ENCODE data around the gene RBMS1.

Gene RBMS1

DNA sequence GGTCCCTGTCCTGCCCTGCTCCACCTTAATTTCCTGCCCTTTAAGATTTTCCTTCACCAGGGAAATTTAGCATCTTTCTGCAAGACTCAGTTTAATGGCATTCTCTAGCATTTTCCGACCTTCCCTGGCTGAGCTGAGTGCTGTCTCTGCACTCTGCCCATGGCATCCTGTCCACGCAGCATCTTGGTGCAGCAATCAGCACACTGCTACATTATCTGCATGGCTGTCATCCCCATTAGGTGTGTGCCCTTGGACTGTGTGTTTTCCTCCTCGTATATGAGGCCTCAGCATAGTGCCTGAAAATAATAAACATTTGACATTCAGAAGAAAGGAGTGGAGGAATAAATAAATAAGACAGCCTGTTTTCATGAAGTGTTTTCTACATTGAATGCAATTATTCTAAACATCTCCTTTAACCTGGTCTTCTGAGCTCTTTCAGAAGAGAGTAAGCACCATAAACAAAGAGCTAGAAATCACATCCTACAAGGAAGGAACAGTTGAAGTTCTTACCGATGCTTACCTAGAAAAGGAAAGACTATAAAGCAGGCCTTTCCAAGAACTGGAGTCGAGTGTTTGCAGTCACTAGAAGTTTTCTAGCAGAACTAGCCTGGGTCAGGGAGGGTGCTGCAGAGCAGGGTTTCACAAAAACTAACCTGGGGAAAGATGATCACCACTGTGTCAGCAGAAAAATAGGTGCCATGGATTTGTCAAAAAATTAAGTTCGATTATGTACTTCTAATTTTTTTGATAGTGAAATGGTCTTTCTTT is 162.2 kb downstream of the RBMS1 start:
- no peak for DNase-seq (ENCODE audit: low read depth)

GRCh38 chr2:160328811-160329527 is 164.6 kb downstream of the RBMS1 start:
- DNase-seq (ENCODE audit: low read depth): no peak

- DNase-seq (ENCODE audit: low read depth): no peak
Observed at GRCh38 chr2:160326786-160327185, 166.8 kb downstream of the RBMS1 start.

DNA sequence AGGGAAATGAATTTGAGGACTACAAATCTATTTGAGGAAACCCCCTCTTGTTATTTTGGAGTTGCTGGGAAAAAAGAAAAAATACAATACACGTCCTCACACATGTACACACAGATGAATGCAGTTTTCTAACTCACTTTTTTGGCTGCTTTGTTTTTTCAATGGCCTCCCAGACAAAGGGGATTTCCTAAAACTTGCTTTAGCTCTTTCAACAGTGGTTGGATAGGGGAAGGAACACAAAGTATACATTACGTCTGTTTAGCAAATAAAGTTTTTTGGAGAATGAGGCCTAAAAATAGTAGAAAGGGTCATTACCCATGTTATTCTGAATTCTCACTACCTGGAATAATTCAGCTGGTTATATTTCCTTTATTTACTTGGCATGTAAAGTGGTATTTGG is 168.2 kb downstream of the RBMS1 start:
- no peak for DNase-seq (ENCODE audit: low read depth)

- no peak for DNase-seq (ENCODE audit: low read depth)
Observed at GRCh38 chr2:160324917-160325316, 168.7 kb downstream of the RBMS1 start.

GRCh38 chr2:160324161-160324800 is 169.3 kb downstream of the RBMS1 start:
- DNase-seq (ENCODE audit: low read depth): peak; percentile 33

GRCh38 chr2:160322320-160322719 is 171.3 kb downstream of the RBMS1 start:
- DNase-seq (ENCODE audit: low read depth): no peak

DNA sequence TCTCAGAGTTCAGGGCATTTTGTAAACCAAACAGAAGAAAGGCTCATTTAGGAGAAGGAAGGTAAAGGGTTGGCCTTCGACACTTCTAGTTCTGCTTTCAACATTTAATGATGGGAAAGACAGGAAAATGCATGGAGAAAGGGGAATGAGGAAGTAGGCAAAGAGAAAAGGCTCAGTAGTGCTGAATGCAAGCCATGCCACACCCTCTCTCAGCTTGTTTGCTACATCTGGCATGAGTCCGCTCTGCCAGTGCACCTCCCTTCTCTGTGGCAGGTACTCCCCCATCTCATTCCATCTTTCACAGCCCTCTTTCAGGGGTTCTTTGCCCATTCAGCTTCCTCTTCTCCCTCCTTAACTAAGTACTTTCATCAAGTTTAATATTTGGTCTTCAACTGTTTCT is 172.6 kb downstream of the RBMS1 start:
- no peak for DNase-seq (ENCODE audit: low read depth)

DNA sequence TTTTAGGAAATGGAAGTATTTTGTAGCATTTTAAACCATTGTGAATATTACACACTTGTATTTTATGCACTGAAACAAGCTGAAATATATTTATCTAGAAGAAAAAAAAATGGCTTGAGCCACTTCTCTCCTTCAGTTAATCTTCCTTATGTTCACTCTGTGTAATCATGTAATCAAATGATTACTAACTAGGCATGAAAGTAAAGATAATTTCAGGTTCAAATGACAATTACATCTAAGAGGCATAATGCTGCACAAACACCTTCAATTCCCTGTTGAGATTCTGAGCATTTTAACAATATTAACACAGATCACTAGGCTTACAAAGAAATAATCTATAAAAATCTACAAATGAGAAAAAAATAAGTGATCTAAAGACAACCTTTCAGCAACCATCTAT is 173.9 kb downstream of the RBMS1 start:
- DNase-seq (ENCODE audit: low read depth): no peak

GRCh38 chr2:160318218-160318617 is 175.4 kb downstream of the RBMS1 start:
- DNase-seq (ENCODE audit: low read depth): no peak

GRCh38 chr2:160317181-160318099 is 176.2 kb downstream of the RBMS1 start:
- no peak for DNase-seq (ENCODE audit: low read depth)

DNA sequence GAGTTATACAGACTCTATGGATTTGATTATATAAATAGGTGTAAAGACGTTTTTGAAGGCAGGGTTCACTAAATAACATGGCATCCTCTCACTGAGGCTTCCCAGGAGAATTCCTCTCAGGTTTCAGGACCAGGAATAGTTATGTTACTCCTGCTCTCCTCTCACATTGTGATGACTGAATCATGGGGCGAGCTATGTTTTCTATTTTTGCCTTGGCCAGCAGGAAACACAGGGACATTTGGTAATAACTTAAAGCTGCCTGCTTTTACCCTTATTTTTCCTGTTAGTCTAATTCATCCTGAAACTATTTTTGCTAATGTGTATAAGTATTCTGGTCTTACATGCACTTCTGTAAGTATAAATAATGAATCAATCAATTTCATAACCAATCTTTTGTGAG is 178.3 kb downstream of the RBMS1 start:
- no peak for DNase-seq (ENCODE audit: low read depth)

DNA sequence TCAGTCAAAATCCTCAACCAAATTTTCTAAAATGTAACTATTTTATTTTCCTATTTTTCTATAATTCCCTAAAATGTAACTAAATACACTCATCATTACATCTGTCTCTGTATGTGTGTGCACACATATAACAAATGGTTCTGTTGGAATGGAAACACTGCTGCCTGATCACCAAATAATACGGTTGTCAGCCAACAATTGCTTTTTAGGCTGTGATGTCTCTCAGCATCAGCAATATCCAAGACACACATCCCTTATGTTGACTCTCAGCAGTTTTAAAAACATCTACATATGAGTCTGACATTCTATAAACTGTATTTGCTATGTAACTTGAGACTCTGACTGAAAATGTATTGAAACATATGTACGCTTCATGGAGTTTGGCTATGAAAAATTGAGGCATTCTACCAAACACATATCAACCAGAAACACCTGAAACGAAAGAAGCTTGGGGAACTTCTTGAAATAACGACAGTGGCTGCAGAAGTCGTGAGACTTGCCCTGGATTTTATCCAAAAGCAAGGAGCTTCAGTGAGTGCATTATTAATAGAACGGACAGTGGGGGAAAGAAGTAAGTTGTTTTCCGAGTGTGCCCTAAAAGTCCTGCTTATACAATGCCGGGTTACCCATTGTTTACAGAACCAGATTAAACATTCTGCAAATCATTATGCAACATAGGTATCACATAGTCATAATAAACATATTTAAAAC is 183.3 kb downstream of the RBMS1 start:
- no peak for DNase-seq (ENCODE audit: low read depth)

DNA sequence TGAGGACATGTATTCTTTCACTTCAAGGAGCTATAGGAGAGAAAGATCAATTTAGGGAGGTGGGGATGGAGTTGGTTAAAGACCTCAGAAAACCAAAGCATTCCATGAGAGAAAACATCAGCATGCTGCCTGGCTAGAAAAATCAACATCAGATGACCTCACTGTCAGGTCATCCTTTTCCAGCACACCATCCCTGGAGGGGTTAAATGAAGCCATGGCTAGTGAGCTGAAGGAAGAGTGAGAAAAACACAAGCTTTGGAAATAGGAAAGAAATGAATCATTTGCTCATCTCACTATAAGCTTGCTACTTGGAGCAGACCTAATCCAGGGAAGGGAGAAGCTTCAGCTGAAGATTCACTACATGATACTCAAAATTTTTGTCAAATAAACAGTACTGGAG is 184.0 kb downstream of the RBMS1 start:
- DNase-seq (ENCODE audit: low read depth): no peak

DNA sequence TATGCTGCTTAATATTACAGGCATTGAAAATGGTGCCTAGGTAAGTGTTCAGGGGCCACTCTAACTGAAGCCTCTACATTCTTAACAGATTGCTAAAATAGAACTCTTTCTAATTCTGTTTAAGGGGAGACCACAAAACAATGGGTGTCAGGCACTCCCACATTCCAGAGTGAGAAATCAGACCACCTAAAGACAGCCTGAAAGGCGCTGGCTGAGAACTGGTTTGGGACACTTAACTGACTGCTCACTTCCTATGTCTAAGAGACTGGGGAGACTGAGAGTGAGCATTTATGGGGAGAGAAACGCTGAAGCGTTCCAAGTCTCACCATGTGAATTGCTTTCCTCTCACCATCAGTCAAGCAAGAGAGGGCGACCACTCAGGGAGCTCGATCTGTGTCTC is 184.7 kb downstream of the RBMS1 start:
- no peak for DNase-seq (ENCODE audit: low read depth)

GRCh38 chr2:160308476-160308875 is 185.1 kb downstream of the RBMS1 start:
- no peak for DNase-seq (ENCODE audit: low read depth)

- DNase-seq (ENCODE audit: low read depth): no peak
Observed at GRCh38 chr2:160306985-160307384, 186.6 kb downstream of the RBMS1 start.

DNA sequence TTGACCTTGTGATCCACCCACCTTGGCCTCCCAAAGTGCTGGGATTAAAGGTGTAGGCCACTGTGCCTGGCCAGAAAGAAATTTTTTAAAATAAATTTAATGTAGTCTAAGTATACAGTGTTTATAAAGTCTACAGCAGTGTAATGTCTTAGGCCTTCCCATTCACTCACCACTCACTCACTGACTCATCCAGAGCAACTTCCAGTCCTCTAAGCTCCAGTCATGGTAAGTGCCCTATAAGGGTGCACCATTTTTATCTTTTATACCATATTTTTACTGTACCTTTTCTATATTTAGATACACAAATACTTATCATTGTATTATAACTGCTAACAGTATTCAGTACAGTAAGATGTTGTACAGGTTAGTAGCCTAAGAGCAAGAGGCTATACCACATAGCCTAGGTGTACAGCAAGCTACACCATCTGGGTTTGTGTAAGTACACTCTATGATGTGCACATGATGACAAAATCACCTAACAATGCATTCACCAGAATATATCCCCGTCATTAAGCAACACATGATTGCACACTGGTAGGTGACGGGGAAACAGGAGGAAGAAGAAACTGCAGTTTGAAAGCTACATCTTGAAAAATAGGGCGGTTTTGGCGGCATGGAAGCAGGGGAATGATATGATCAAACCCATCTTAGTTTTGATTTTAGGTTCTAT is 188.4 kb downstream of the RBMS1 start:
- no peak for DNase-seq (ENCODE audit: low read depth)

DNA sequence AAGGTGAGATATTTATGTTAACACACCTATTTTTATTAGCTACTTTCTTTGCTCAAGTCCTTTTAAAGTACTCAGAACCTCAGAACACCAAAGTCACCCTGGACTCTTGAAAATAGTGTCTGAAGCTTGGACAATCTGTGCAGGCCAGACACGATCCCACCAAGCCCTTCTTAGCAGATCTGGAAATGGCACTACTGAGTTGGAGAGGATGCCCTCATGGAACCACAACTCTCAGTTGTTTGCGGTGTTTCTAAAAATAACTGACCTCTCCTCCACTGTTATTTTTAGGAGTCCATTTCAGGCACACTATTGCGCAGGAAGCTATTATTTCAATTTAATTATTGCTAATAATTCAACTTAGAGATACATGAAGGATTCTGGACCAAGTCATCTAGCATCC is 190.1 kb downstream of the RBMS1 start:
- DNase-seq (ENCODE audit: low read depth): no peak

DNA sequence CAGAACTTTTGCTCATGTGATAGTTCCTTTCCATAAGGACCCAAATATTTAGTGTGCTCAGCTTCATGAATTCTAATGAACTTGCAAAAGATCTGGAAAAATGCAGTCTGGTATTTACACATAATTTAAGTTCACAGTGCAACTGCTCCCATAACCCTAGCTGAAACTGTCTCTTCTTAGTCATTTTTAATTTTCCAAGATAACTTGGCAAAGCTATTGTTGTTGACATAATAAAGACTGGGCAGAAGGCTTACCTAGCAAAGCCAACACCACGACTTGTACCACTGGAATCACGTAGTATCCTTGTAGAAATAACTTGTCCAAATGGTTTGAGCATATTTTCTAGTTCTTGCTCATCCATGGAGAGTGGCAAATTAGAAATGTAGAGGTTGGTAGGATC is 190.5 kb downstream of the RBMS1 start:
- DNase-seq (ENCODE audit: low read depth): no peak

DNA sequence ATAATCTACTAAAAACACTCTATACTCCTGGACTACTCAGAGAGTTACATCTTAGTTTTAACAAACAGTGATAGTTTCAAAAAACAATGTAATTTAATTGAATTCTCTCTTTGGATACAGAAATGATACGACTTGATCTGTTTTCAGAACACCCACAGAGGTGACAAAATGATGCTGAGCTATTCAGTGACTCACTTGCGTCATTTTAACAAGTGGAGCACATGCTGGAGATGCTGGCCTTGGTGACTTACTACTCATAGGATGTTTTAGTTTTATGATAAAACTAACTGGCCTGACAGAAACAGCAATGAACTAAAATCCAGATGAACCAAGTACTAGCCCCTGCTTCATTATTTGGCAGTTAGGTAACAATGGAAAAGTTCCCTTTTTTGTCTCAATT is 192.2 kb downstream of the RBMS1 start:
- no peak for DNase-seq (ENCODE audit: low read depth)

All from stimulated activated CD8-positive, alpha-beta memory T cell treated with anti-CD3 and anti-CD28 coated beads, Interleukin-15, amount 100 ng/mL, for 1 hour (primary cell).